Activated naive CD4-positive, alpha-beta T cell treated with anti-CD3 and anti-CD28 coated beads for 36 hours (primary cell): ENCODE measurements around the gene ZNF691. TPM values are rescaled to one million over a fixed set of nuclear protein-coding genes. Genes with fewer than 3 reads are reported as not detected.
A peak's percentile ranks its signal among the peaks of the same experiment; 100 is the strongest.

Source experiments
- CTCF ChIA-PET: fragments of 350-600 bp; sonication (Branson Sonifier 250); formaldehyde crosslinking; loops from one replicate; lab custom pipeline; 2021; ENCODE audit warnings: antibody characterized with exemption; lab: Charles Lee
- DNase-seq: peaks from one replicate; pipeline ENCODE4 v3.0.0-alpha.2; 2020
- H3K27ac Mint-ChIP-seq: one replicate; pipeline ENCODE4 v1.8.0; 2021; ENCODE audit warnings: mild to moderate bottlenecking, mixed read lengths
- H3K27me3 Mint-ChIP-seq: one replicate; pipeline ENCODE4 v1.8.0; 2021; ENCODE audit warnings: low read depth, mixed read lengths
- H3K36me3 Mint-ChIP-seq: one replicate; pipeline ENCODE4 v1.8.0; 2021; ENCODE audit warnings: low read depth, mixed read lengths
- H3K4me1 Mint-ChIP-seq: one replicate; pipeline ENCODE4 v1.8.0; 2021; ENCODE audit warnings: low read depth, mixed read lengths
- H3K4me3 Mint-ChIP-seq: one replicate; pipeline ENCODE4 v1.8.0; 2021; ENCODE audit warnings: mild to moderate bottlenecking, moderate library complexity, mixed read lengths
- H3K9me3 Mint-ChIP-seq: one replicate; pipeline ENCODE4 v1.8.0; 2021; ENCODE audit warnings: mixed read lengths
- intact Hi-C: fragments of 100-400 bp; cut with micrococcal nuclease; formaldehyde crosslinking; loops from one replicate; pipeline ENCODE4 v1.15.1; 2023
- total RNA-seq, 2 experiments: library from RNA; stranded (reverse); gene quantifications; one replicate each; pipeline ENCODE4 v1.2.3, GENCODE V29; 2021

ZNF691 gene
- total RNA-seq, 2 experiments from 2014 or later = 4.6 to 5.3 TPM

GRCh38 chr1:42817440-42817767 is 29.0 kb upstream of the ZNF691 start:
- CTCF ChIA-PET = interaction anchor here (0.6 to 1.5 kb wide), 2 partner anchors 17 to 29 kb away, joined by 3 read pairs; partner anchors contain the start of gene ZNF691
- Mint-ChIP-seq H3K36me3 (peaks cover 4% of the 10 kb centered on the region), H3K4me1 (peaks cover 17% of the 10 kb centered on the region), H3K9me3 (no peaks in the 10 kb centered on the region), H3K4me3 (peak overlapping the region; percentile 76), H3K27me3 (no peaks in the 10 kb centered on the region), H3K27ac (no peak overlapping the region)
- no peak for DNase-seq
- intact Hi-C loops = loop anchor here (1.0 to 5.0 kb wide), 8 partner anchors 29 to 480 kb away; partner anchors contain the start of genes C1orf50, CCDC30, CFAP57 and EBNA1BP2

DNA sequence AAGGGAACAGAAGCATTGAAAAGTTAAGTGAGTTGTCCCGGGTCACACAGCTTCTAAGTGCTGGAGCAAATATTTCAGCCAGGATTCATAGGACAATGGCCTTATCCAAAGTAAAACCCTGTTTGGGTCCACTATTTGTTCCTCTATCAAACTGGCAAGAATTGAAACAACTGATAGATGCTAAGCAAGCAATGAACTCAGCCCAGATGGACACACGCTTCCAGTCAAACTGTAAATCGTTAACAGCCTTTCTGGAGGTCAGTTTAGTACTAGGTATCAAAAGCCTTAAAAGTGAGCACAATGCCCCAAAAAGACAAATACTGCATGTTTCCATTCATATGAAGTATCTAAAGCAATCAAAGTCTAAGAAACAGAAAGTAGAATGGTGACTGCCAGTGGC is 28.4 kb upstream of the ZNF691 start:
- intact Hi-C loops = loop anchor here (1.0 to 5.0 kb wide), 8 partner anchors 28 to 481 kb away; partner anchors contain the start of genes C1orf50, CCDC30, CFAP57 and EBNA1BP2
- Mint-ChIP-seq H3K4me1 (peaks cover 22% of the 10 kb centered on the region), H3K4me3 (peak overlapping the region; percentile 76), H3K36me3 (peaks cover 4% of the 10 kb centered on the region), H3K27me3 (no peaks in the 10 kb centered on the region), H3K27ac (no peak overlapping the region), H3K9me3 (no peaks in the 10 kb centered on the region)
- no peak for DNase-seq
- CTCF ChIA-PET = interaction anchor here (0.6 to 1.5 kb wide), 2 partner anchors 17 to 29 kb away, joined by 3 read pairs; partner anchors contain the start of gene ZNF691

- CTCF ChIA-PET = interaction anchor here (1.3 kb wide), 1 partner anchor 14 kb away, joined by 4 read pairs; no protein-coding TSS in a partner anchor
- Mint-ChIP-seq H3K4me3 (no peak overlapping the region), H3K27ac (no peak overlapping the region), H3K27me3 (no peaks in the 10 kb centered on the region), H3K36me3 (peaks cover 2% of the 10 kb centered on the region), H3K4me1 (peaks cover 27% of the 10 kb centered on the region), H3K9me3 (no peaks in the 10 kb centered on the region)
- intact Hi-C loops = no loop called here
- no peak for DNase-seq
Observed at GRCh38 chr1:42820813-42821212, 25.6 kb upstream of the ZNF691 start.

DNA sequence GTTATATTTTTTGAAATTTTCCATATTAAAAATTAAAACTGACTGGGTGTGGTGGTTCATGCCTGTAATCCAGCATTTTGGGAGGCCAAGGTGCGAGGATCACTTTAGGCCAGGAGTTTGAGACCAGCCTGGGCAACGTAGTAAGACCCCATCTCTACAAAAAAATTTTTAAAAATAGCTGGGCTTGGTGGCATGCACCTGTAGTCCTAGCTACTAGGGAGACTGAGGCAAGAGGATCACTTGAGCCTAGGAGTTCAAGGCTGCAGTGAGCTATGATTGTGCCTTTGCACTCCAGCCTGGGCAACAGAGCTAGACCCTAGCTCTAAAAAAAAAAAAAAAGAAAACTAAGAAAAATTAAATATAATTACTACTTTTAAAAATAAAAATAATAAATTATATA is 24.7 kb upstream of the ZNF691 start:
- H3K27ac Mint-ChIP-seq = no peak overlapping the region
- peaks cover 21% of the 10 kb centered on the region for H3K4me1 Mint-ChIP-seq
- no peak overlapping the region for H3K4me3 Mint-ChIP-seq
- no peaks in the 10 kb centered on the region for H3K27me3 Mint-ChIP-seq
- CTCF ChIA-PET = interaction anchor here (0.6 to 1.3 kb wide), 3 partner anchors 10 to 41 kb away, joined by 3 to 5 read pairs (median 4); no protein-coding TSS in a partner anchor
- no peak for DNase-seq
- H3K36me3 Mint-ChIP-seq = no peaks in the 10 kb centered on the region
- intact Hi-C loops = no loop called here
- no peaks in the 10 kb centered on the region for H3K9me3 Mint-ChIP-seq

- Mint-ChIP-seq H3K36me3 (no peaks in the 10 kb centered on the region), H3K4me3 (no peak overlapping the region), H3K4me1 (peaks cover 16% of the 10 kb centered on the region), H3K27ac (no peak overlapping the region), H3K27me3 (no peaks in the 10 kb centered on the region), H3K9me3 (no peaks in the 10 kb centered on the region)
- DNase-seq = no peak
- CTCF ChIA-PET = interaction anchor here (0.6 kb wide), 1 partner anchor 456 kb away, joined by 4 read pairs; no protein-coding TSS in a partner anchor
- intact Hi-C loops = no loop called here
Observed at GRCh38 chr1:42822800-42823392, 23.5 kb upstream of the ZNF691 start.

DNA sequence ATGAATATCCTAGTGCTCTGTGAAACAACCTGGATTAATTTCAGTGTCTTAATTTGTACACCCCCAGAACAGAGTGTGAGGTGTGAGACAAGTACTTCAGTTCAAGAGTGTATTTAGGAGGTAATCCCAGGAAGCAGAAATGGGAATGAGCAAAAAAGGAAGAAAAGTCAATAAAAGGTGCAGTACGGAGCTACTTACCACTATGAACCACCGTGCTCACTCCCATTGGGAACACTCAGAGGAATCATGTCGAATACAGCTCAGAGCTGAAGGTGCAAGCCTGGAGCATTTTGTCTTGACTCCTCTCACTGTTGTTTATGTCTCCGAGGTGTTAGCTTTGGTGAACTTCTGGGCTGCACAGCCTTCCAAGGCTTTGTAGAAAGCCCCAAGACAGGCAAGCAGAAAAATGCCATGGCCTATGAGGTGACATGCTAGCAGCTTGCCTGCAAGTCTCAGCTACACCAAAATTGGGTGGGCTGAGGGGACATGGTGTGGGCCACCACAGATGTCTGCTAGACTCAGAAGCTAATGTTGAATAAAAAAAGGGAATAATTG is 21.9 kb upstream of the ZNF691 start:
- no peaks in the 10 kb centered on the region for H3K36me3 Mint-ChIP-seq
- H3K4me3 Mint-ChIP-seq = no peak overlapping the region
- intact Hi-C loops = no loop called here
- H3K27ac Mint-ChIP-seq = no peak overlapping the region
- DNase-seq = no peak
- CTCF ChIA-PET = interaction anchor here (0.5 to 2.0 kb wide), 2 partner anchors 22 to 115 kb away, joined by 3 to 8 read pairs; partner anchors contain the start of gene ZNF691
- no peaks in the 10 kb centered on the region for H3K9me3 Mint-ChIP-seq
- no peaks in the 10 kb centered on the region for H3K27me3 Mint-ChIP-seq
- peaks cover 13% of the 10 kb centered on the region for H3K4me1 Mint-ChIP-seq

DNA sequence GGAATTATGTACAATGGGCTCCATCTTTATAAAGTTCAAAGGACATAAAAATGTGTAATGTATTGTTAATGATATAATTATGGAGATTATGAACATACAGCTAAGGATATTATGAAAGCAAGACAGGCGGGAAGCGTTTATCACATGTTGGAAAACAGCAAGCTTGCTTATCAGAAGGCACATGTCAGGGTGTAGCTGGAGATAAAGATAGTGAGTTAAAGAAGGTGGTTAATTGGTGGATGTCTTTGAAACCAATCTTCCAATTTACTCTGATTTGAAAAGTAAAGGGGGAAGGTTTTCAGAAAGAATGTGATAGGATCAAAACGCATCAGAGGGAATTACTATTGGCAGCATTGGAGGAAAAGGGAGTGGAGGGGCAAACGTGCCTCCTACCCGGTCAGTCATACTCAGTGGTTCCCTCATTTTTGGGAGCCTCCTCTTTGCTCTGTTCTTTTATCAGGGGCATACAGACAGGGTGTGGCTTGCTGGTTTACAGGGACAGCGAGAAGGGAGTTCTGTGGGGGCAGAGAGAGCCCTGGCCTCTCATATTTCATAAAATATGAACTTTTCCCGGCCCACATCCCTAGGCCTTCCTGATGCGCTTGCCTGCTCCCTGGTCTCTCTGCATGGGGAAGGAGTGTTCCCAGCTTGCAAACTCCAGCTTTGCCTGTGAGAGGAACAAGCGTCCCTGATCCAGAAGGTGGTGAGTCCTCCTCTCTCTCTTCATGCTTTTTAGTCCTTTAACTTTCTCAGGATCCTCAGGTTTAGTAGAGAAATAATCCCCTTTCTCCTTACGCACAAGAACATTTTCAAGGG is 21.2 kb upstream of the ZNF691 start:
- Mint-ChIP-seq H3K27ac (no peak overlapping the region), H3K36me3 (no peaks in the 10 kb centered on the region), H3K4me3 (no peak overlapping the region), H3K4me1 (peaks cover 13% of the 10 kb centered on the region), H3K27me3 (no peaks in the 10 kb centered on the region), H3K9me3 (no peaks in the 10 kb centered on the region)
- CTCF ChIA-PET = interaction anchor here (0.5 to 2.0 kb wide), 2 partner anchors 21 to 114 kb away, joined by 3 to 8 read pairs; partner anchors contain the start of gene ZNF691
- intact Hi-C loops = no loop called here
- no peak for DNase-seq

GRCh38 chr1:42830631-42831030 is 15.8 kb upstream of the ZNF691 start:
- Mint-ChIP-seq H3K36me3 (no peaks in the 10 kb centered on the region), H3K27me3 (no peaks in the 10 kb centered on the region), H3K27ac (no peak overlapping the region), H3K4me1 (no peaks in the 10 kb centered on the region), H3K9me3 (no peaks in the 10 kb centered on the region), H3K4me3 (no peak overlapping the region)
- intact Hi-C loops = no loop called here
- DNase-seq = no peak
- CTCF ChIA-PET = interaction anchor here (1.0 kb wide), 2 partner anchors 16 to 243 kb away, joined by 3 to 4 read pairs; partner anchors contain the start of gene ZNF691

GRCh38 chr1:42831273-42831672 is 15.1 kb upstream of the ZNF691 start:
- H3K4me1 Mint-ChIP-seq = no peaks in the 10 kb centered on the region
- intact Hi-C loops = no loop called here
- H3K9me3 Mint-ChIP-seq = no peaks in the 10 kb centered on the region
- no peak overlapping the region for H3K27ac Mint-ChIP-seq
- H3K36me3 Mint-ChIP-seq = no peaks in the 10 kb centered on the region
- DNase-seq = no peak
- no peak overlapping the region for H3K4me3 Mint-ChIP-seq
- no peaks in the 10 kb centered on the region for H3K27me3 Mint-ChIP-seq
- CTCF ChIA-PET = interaction anchor here (1.0 kb wide), 1 partner anchor 242 kb away, joined by 4 read pairs; no protein-coding TSS in a partner anchor

GRCh38 chr1:42832641-42833240 is 13.7 kb upstream of the ZNF691 start:
- Mint-ChIP-seq H3K9me3 (no peaks in the 10 kb centered on the region), H3K36me3 (no peaks in the 10 kb centered on the region), H3K27me3 (no peaks in the 10 kb centered on the region), H3K4me1 (no peaks in the 10 kb centered on the region), H3K27ac (no peak overlapping the region), H3K4me3 (no peak overlapping the region)
- intact Hi-C loops = no loop called here
- DNase-seq = no peak
- CTCF ChIA-PET = interaction anchor here (0.7 kb wide), 1 partner anchor 86 kb away, joined by 3 read pairs; no protein-coding TSS in a partner anchor

DNA sequence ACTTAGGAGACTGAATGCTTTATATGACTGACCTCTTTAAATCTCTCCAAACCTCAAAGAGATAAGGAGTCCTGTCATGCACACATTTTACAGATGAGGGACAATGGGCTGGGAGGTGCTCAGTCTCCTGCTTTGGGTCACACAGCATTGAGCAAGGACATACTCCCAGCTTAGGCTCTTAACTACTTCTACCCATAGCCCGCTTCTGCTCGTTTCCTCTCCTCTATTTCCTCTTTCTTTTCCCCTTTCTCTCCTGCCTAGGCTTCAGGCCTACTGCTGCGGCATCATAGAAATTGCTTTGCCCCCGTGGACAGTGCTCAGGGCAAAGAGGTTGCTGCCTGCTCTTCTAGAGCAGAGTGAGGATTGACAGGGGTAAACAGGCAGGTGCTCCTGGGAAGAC is 12.4 kb upstream of the ZNF691 start:
- Mint-ChIP-seq H3K36me3 (no peaks in the 10 kb centered on the region), H3K4me3 (no peak overlapping the region), H3K4me1 (no peaks in the 10 kb centered on the region), H3K27me3 (no peaks in the 10 kb centered on the region), H3K9me3 (no peaks in the 10 kb centered on the region), H3K27ac (no peak overlapping the region)
- intact Hi-C loops = no loop called here
- CTCF ChIA-PET = no interaction called here
- no peak for DNase-seq

GRCh38 chr1:42834803-42835202 is 11.6 kb upstream of the ZNF691 start:
- H3K4me1 Mint-ChIP-seq = no peaks in the 10 kb centered on the region
- H3K36me3 Mint-ChIP-seq = no peaks in the 10 kb centered on the region
- intact Hi-C loops = no loop called here
- H3K4me3 Mint-ChIP-seq = no peak overlapping the region
- CTCF ChIA-PET = interaction anchor here (0.7 to 2.0 kb wide), 3 partner anchors 13 to 57 kb away, joined by 3 to 4 read pairs (median 4); no protein-coding TSS in a partner anchor
- no peaks in the 10 kb centered on the region for H3K9me3 Mint-ChIP-seq
- DNase-seq = no peak
- no peaks in the 10 kb centered on the region for H3K27me3 Mint-ChIP-seq
- H3K27ac Mint-ChIP-seq = no peak overlapping the region
